Body of pancreas (tissue), 4 donors: Measurements from ENCODE around the gene FFAR2. TPM values are rescaled to one million over a fixed set of nuclear protein-coding genes. Genes with fewer than 3 reads are reported as not detected.
A peak's percentile ranks its signal among the peaks of the same experiment; 100 is the strongest.
"Not testable (repeated sequence)": the region's sequence is repeated elsewhere in the genome, so short reads cannot be mapped to it uniquely, and the experiment has no call there.

ENCODE experiments used
- ATAC-seq: fragments of 150-250 bp; one replicate; pipeline ENCODE4 v1.9.1; 2016
- DNase-seq, 4 donors: peaks; one replicate each; pipeline ENCODE4 v3.0.0-alpha.2; 2019
- H3K27ac ChIP-seq, 4 donors: fragments of 200-600 bp; sonication (generic); 1 replicate in 3 of 4; 2 replicates in 1 of 4; pipeline versions ENCODE4 v1.5.1 to v1.6.1; 2016 to 2019; ENCODE audit warnings: mild to moderate bottlenecking in 1 of 4, mixed read lengths in 1 of 4, moderate library complexity in 1 of 4
- H3K27me3 ChIP-seq, 2 donors: fragments of 200-600 bp; sonication (generic); one replicate each; pipeline ENCODE4 v1.6.0; 2016; ENCODE audit warnings: mild to moderate bottlenecking in 1 of 2
- H3K36me3 ChIP-seq, 2 donors: fragments of 200-600 bp; sonication (generic); replicated peaks in 1 of 2; 2 replicates each; pipeline ENCODE4 v1.5.1; 2016; ENCODE audit warnings: low read depth in 2 of 2; ENCODE audit not compliant: insufficient read depth in 1 of 2
- H3K4me1 ChIP-seq: fragments of 200-600 bp; sonication (generic); one replicate; pipeline ENCODE4 v1.6.0; 2016
- H3K4me3 ChIP-seq, 2 donors: fragments of 200-600 bp; sonication (generic); 1 replicate in 1 of 2; 2 replicates in 1 of 2; pipeline ENCODE4 v1.5.1; 2016 to 2019
- H3K9me3 ChIP-seq, 3 donors: fragments of 200-600 bp; sonication (generic); 1 replicate in 2 of 3; 2 replicates in 1 of 3; pipeline ENCODE4 v1.5.1; 2016
- CTCF ChIP-seq, 7 experiments: fragments of 450-650 bp in 4 of 7; fragments of 200-600 bp in 3 of 7; sonication (generic) in 3 of 7; IDR thresholded peaks; one replicate each; pipeline ENCODE4 v1.5.1; 2016 to 2019; ENCODE audit warnings: antibody characterized with exemption in 7 of 7
- POLR2A ChIP-seq, 3 donors: fragments of 450-650 bp; IDR thresholded peaks; one replicate each; pipeline ENCODE4 v1.6.1; 2016; ENCODE audit warnings: antibody characterized with exemption in 3 of 3, mild to moderate bottlenecking in 2 of 3
- WGBS, 2 donors: methylation state at CpG; one replicate each; pipeline ENCODE4 v1.1.5; 2017; 5-methylcytosine and 5-hydroxymethylcytosine counted together
- intact Hi-C: fragments of 100-400 bp; cut with DNase I; formaldehyde crosslinking; loops from one replicate; pipeline ENCODE4 v1.15.1; 2023
- total RNA-seq, 2 donors: library from RNA; depleted of rRNA; stranded (reverse); fragments of >200 nt; gene quantifications; one replicate each; pipeline ENCODE4 v1.1.0, GENCODE V29; 2016

The FFAR2 gene
- total RNA-seq, 2 donors from 2014 or later = not detected

DNA sequence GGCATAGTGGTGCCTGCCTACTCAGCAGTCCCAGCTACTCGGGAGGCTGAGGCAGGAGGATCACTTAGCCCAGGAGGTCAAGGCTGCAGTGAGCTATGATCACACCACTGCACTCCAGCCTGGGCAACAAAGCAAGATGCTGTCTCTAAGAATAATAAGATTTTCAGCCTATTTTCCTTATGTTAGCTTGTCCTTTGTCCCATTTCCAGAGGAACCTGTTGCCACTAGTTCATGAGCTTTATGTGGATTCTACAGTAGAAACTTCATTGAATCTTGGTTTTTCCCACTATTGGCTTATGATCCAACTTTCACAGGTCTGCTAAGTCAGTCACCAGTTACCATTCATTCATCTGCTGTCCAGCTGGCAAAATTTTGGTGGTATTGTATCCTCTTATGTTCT is 18.2 kb downstream of the FFAR2 start:
- 67 to 96% methylated on average over 1 of the region's 1 CpG for WGBS, 2 donors
- no peak for ATAC-seq
- intact Hi-C loops = no loop called here

DNA sequence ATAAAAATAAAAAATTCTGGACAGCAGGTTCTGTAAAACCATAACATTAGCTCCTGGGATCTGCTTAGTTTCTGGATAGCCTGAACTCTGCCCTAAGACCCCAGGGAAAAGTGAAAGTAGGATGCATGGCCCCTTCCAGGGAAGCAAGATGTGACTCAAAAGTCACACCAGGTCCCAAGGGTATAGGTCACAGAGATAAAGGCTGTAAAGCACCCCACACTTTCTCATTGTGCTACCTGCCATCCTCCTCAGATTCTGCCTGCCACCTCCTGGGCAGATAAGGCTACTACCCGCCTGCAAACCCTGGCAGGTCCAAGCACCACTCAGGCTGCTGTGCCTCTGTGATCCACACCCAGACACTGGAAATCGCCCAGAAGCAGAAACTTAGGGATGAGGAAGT is 20.6 kb downstream of the FFAR2 start:
- Histone ChIP-seq H3K9me3 (no peaks in the 10 kb centered on the region), H3K4me1 (no peaks in the 10 kb centered on the region), H3K27me3 (no peaks in the 10 kb centered on the region), H3K4me3 (no peak overlapping the region), H3K36me3 (no peaks in the 10 kb centered on the region), H3K27ac (no peak overlapping the region)
- intact Hi-C loops = no loop called here
- DNase-seq (peak; percentile 72 to 77 (median 76)), ATAC-seq (peak; percentile 95)
- TF ChIP-seq POLR2A (IDR thresholded peaks at IDR 0.05) = no peak
- TF ChIP-seq CTCF (IDR thresholded peaks at IDR 0.05) = peak; percentile 59 to 92 (median 86)
- WGBS, 2 donors = 6 to 7% methylated on average over 2 of the region's 2 CpGs

More for the DNA sequence above, 18.2 kb downstream of the FFAR2 start:
- Histone ChIP-seq H3K4me1 (no peaks in the 10 kb centered on the region), H3K4me3 (no peak overlapping the region), H3K9me3 (no peaks in the 10 kb centered on the region), H3K36me3 (no peaks in the 10 kb centered on the region), H3K27me3 (no peaks in the 10 kb centered on the region), H3K27ac (no peak overlapping the region)
- no peak for TF ChIP-seq POLR2A (IDR thresholded peaks at IDR 0.05)
- TF ChIP-seq CTCF (IDR thresholded peaks at IDR 0.05) = no peak
- DNase-seq = no peak

DNA sequence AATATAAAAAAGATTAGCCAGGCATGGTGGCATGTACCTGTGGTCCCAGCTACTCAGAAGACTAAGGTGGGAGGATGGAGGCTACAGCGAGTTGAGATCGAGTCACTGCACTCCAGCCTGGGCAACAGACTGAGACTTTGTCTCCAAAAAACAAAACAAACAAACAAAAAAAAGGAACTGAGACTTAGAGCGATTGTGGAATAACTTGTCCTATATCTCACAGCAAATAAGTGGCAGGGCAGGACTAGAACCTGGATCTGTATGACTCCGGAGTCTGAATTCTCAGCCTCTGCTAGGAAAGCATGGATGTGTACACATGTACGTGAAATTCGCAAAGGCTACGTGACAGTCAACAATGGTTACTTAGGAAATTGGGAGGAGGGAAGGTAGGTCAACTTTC is 22.1 kb downstream of the FFAR2 start:
- ATAC-seq (no peak), DNase-seq (no peak)
- Histone ChIP-seq H3K4me1 (no peaks in the 10 kb centered on the region), H3K4me3 (no peak overlapping the region), H3K27ac (no peak overlapping the region), H3K9me3 (no peaks in the 10 kb centered on the region), H3K36me3 (no peaks in the 10 kb centered on the region), H3K27me3 (no peaks in the 10 kb centered on the region)
- intact Hi-C loops = loop anchor here (5.0 kb wide), 2 partner anchors 53 to 123 kb away; partner anchors contain the start of gene FFAR1
- WGBS, 2 donors = 75 to 78% methylated on average over 7 of the region's 7 CpGs
- no peak for TF ChIP-seq POLR2A (IDR thresholded peaks at IDR 0.05)
- no peak for TF ChIP-seq CTCF (IDR thresholded peaks at IDR 0.05)

GRCh38 chr19:35471075-35471474 is 23.0 kb downstream of the FFAR2 start:
- intact Hi-C loops = loop anchor here (5.0 kb wide), 2 partner anchors 54 to 124 kb away; partner anchors contain the start of gene FFAR1
- H3K4me3 ChIP-seq, H3K27me3 ChIP-seq, H3K27ac ChIP-seq, ATAC-seq, DNase-seq, H3K4me1 ChIP-seq, H3K36me3 ChIP-seq, H3K9me3 ChIP-seq: not testable (repeated sequence)
- 92 to 95% methylated on average over 4 of the region's 4 CpGs for WGBS, 2 donors

DNA sequence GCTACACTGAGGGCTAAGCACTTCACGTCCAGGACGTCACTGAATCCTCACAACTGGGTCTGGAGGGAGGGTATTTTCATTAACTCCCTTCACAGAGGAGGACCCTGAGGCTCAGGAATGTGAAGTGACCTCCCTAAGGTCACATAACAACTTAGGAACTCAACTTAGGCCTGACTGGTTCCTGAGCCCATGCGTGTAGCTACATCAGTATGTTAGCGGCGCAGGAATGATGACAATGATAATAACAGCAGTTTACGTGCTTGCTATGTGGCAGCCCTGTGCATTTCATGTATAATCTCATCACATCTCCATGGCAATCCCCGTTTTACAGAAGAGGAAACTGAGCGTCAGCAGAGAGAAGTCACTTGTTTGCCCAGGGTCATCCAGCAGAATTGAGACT is 23.9 kb downstream of the FFAR2 start:
- Histone ChIP-seq H3K27me3 (no peaks in the 10 kb centered on the region), H3K36me3 (no peaks in the 10 kb centered on the region), H3K27ac (no peak overlapping the region), H3K4me1 (no peaks in the 10 kb centered on the region), H3K4me3 (no peak overlapping the region), H3K9me3 (no peaks in the 10 kb centered on the region)
- WGBS, 2 donors = 89 to 90% methylated on average over 8 of the region's 8 CpGs
- TF ChIP-seq CTCF (IDR thresholded peaks at IDR 0.05) = no peak
- TF ChIP-seq POLR2A (IDR thresholded peaks at IDR 0.05) = no peak
- ATAC-seq (no peak), DNase-seq (no peak)
- intact Hi-C loops = loop anchor here (5.0 kb wide), 2 partner anchors 55 to 125 kb away; partner anchors contain the start of gene FFAR1
